Bronchial epithelial cell (primary cell): Measurements from ENCODE around the gene STH. TPM values are rescaled to one million over a fixed set of nuclear protein-coding genes. Genes with fewer than 3 reads are reported as not detected.

ENCODE experiments used
- DNase-seq: peaks from one replicate; pipeline ENCODE4 v3.0.0-alpha.2; 2010; ENCODE audit warnings: low read depth
- FAIRE-seq: peaks from 2 replicates; lab custom pipeline; 2011; peaks lifted over from hg19 to GRCh38; lab: Jason Lieb, UNC
- H3K27me3 ChIP-seq: 2 replicates; pipeline ENCODE4 v1.5.1; 2011; ENCODE audit warnings: low read length; ENCODE audit not compliant: control insufficient read depth, insufficient read depth
- H3K36me3 ChIP-seq: 2 replicates; pipeline ENCODE4 v1.5.1; 2011; ENCODE audit warnings: low read length; ENCODE audit not compliant: control insufficient read depth, insufficient read depth
- H3K4me3 ChIP-seq: 2 replicates; pipeline ENCODE4 v1.5.1; 2011; ENCODE audit warnings: mild to moderate bottlenecking, low read depth, low read length, control low read depth
- CTCF ChIP-seq: IDR thresholded peaks from 2 replicates; pipeline ENCODE4 v1.5.1; 2011; ENCODE audit warnings: mild to moderate bottlenecking, moderate library complexity, low read length, control low read depth, inconsistent platforms; ENCODE audit not compliant: insufficient read depth, severe bottlenecking
- total RNA-seq: library from RNA; depleted of rRNA; stranded (reverse); fragments of >200 nt; gene quantifications from 2 replicates; pipeline ENCODE4 v1.2.1, GENCODE V29; 2014

The STH gene
- total RNA-seq, 1 donor from 2014 or later = not detected

GRCh38 chr17:46009681-46010596, 10.9 kb downstream of the STH start:
- Histone ChIP-seq H3K36me3 (no peaks in the 10 kb centered on the region), H3K4me3 (no peak overlapping the region), H3K27me3 (peaks cover 2% of the 10 kb centered on the region)
- TF ChIP-seq CTCF = no peak
- no peak for DNase-seq
- FAIRE-seq = no peak

DNA sequence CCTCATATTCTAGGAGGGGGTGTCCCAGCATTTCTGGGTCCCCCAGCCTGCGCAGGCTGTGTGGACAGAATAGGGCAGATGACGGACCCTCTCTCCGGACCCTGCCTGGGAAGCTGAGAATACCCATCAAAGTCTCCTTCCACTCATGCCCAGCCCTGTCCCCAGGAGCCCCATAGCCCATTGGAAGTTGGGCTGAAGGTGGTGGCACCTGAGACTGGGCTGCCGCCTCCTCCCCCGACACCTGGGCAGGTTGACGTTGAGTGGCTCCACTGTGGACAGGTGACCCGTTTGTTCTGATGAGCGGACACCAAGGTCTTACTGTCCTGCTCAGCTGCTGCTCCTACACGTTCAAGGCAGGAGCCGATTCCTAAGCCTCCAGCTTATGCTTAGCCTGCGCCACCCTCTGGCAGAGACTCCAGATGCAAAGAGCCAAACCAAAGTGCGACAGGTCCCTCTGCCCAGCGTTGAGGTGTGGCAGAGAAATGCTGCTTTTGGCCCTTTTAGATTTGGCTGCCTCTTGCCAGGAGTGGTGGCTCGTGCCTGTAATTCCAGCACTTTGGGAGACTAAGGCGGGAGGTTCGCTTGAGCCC, 11.6 kb downstream of the STH start:
- FAIRE-seq (no peak), DNase-seq (no peak)
- no peak for TF ChIP-seq CTCF
- H3K4me3 ChIP-seq = no peak overlapping the region
- H3K36me3 ChIP-seq = no peaks in the 10 kb centered on the region
- H3K27me3 ChIP-seq = peaks cover 2% of the 10 kb centered on the region

- H3K4me3 ChIP-seq = no peak overlapping the region
- no peaks in the 10 kb centered on the region for H3K36me3 ChIP-seq
- no peak for TF ChIP-seq CTCF
- FAIRE-seq (no peak), DNase-seq (no peak)
- H3K27me3 ChIP-seq = peaks cover 2% of the 10 kb centered on the region
Observed at GRCh38 chr17:46011711-46012505, 12.9 kb downstream of the STH start.

DNA sequence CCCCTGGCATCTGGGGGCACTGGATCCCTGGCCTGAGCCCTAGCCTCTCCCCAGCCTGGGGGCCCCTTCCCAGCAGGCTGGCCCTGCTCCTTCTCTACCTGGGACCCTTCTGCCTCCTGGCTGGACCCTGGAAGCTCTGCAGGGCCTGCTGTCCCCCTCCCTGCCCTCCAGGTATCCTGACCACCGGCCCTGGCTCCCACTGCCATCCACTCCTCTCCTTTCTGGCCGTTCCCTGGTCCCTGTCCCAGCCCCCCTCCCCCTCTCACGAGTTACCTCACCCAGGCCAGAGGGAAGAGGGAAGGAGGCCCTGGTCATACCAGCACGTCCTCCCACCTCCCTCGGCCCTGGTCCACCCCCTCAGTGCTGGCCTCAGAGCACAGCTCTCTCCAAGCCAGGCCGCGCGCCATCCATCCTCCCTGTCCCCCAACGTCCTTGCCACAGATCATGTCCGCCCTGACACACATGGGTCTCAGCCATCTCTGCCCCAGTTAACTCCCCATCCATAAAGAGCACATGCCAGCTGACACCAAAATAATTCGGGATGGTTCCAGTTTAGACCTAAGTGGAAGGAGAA, 13.5 kb downstream of the STH start:
- Histone ChIP-seq H3K27me3 (peaks cover 2% of the 10 kb centered on the region), H3K36me3 (no peaks in the 10 kb centered on the region), H3K4me3 (no peak overlapping the region)
- no peak for TF ChIP-seq CTCF
- FAIRE-seq = no peak
- no peak for DNase-seq

- FAIRE-seq (no peak), DNase-seq (no peak)
- Histone ChIP-seq H3K27me3 (peaks cover 2% of the 10 kb centered on the region), H3K36me3 (no peaks in the 10 kb centered on the region), H3K4me3 (no peak overlapping the region)
- TF ChIP-seq CTCF = no peak
Observed at GRCh38 chr17:46013127-46013501, 14.1 kb downstream of the STH start.
